T-cell (primary cell): Measurements from ENCODE around the gene KIAA1217. TPM values are rescaled to one million over a fixed set of nuclear protein-coding genes. Genes with fewer than 3 reads are reported as not detected.

ENCODE experiments used
- ATAC-seq, 4 experiments: fragments of 200-7000 bp in 3 of 4; fragments of 150-1000 bp in 1 of 4; cut with Tn5 transposase; replicated peaks in 1 of 4; 1 replicate in 3 of 4; 2 replicates in 1 of 4; pipeline ENCODE4 v1.10.0; 2021; ENCODE audit warnings: moderate library complexity in 3 of 4, mild to moderate bottlenecking in 2 of 4, moderate number of reproducible peaks in 1 of 4
- CTCF ChIA-PET, 2 donors: fragments of 300-600 bp; sonication (Branson Sonifier 250); formaldehyde crosslinking; loops; one replicate each; lab custom pipeline; 2022; ENCODE audit warnings: antibody characterized with exemption in 2 of 2; lab: Charles Lee
- POLR2A ChIA-PET, 2 donors: fragments of 300-600 bp; sonication (Branson Sonifier 250); formaldehyde crosslinking; loops; one replicate each; lab custom pipeline; 2022; ENCODE audit warnings: antibody characterized with exemption in 2 of 2; lab: Charles Lee
- DNase-seq, 35 experiments: peaks; one replicate each; pipeline versions ENCODE4 v3.0.0 to v3.0.0-alpha.2; 2013 to 2023
- H3K27ac ChIP-seq: one replicate; pipeline ENCODE4 v1.5.1; 2013; ENCODE audit warnings: low read length
- H3K27me3 ChIP-seq, 2 experiments: replicated peaks in 1 of 2; 1 replicate in 1 of 2; 2 replicates in 1 of 2; pipeline versions ENCODE4 v1.6.1 to v1.7.0; 2013; ENCODE audit warnings: low read length in 1 of 2, mixed read lengths in 1 of 2; ENCODE audit not compliant: control insufficient read depth in 2 of 2, insufficient read depth in 2 of 2; ENCODE audit errors: extremely low read depth in 1 of 2
- H3K36me3 ChIP-seq, 2 donors: 1 replicate in 1 of 2; 2 replicates in 1 of 2; pipeline versions ENCODE4 v1.6.1 to v1.7.0; 2013; ENCODE audit warnings: low read length in 1 of 2; ENCODE audit not compliant: control insufficient read depth in 2 of 2, insufficient read depth in 1 of 2; ENCODE audit errors: extremely low read depth in 1 of 2
- H3K4me1 ChIP-seq, 2 experiments: 1 replicate in 1 of 2; 2 replicates in 1 of 2; pipeline versions ENCODE4 v1.6.1 to v1.7.0; 2013; ENCODE audit warnings: low read length in 2 of 2, mixed read lengths in 1 of 2; ENCODE audit not compliant: insufficient read depth in 2 of 2, control insufficient read depth in 1 of 2; ENCODE audit errors: extremely low read depth in 1 of 2
- H3K4me3 ChIP-seq, 2 donors: 1 replicate in 1 of 2; 2 replicates in 1 of 2; pipeline versions ENCODE4 v1.5.1 to v1.7.0; 2013; ENCODE audit warnings: mild to moderate bottlenecking in 2 of 2, low read length in 1 of 2, moderate library complexity in 1 of 2; ENCODE audit not compliant: control insufficient read depth in 1 of 2; ENCODE audit errors: extremely low read depth in 1 of 2
- H3K9me3 ChIP-seq: 2 replicates; pipeline ENCODE4 v1.7.0; 2013
- H3K27ac Mint-ChIP-seq, 2 donors: one replicate each; pipeline ENCODE4 v1.8.0; 2020 to 2021; ENCODE audit warnings: mild to moderate bottlenecking in 2 of 2, mixed read lengths in 2 of 2
- H3K27me3 Mint-ChIP-seq, 2 donors: one replicate each; pipeline ENCODE4 v1.8.0; 2021 to 2022; ENCODE audit warnings: mixed read lengths in 2 of 2
- H3K36me3 Mint-ChIP-seq: one replicate; pipeline ENCODE4 v1.8.0; 2021; ENCODE audit warnings: mixed read lengths
- H3K4me1 Mint-ChIP-seq, 3 donors: one replicate each; pipeline ENCODE4 v1.8.0; 2020 to 2022; ENCODE audit warnings: mixed read lengths in 3 of 3, mild to moderate bottlenecking in 1 of 3
- H3K4me3 Mint-ChIP-seq, 3 donors: one replicate each; pipeline ENCODE4 v1.8.0; 2020 to 2022; ENCODE audit warnings: mild to moderate bottlenecking in 3 of 3, mixed read lengths in 3 of 3, moderate library complexity in 3 of 3
- H3K9me3 Mint-ChIP-seq, 3 donors: one replicate each; pipeline ENCODE4 v1.8.0; 2020 to 2022; ENCODE audit warnings: mixed read lengths in 3 of 3
- WGBS: methylation state at CpG from one replicate; pipeline ENCODE4 v1.1.5; 2013; ENCODE audit warnings: missing lambda C conversion rate; ENCODE audit not compliant: insufficient coverage; 5-methylcytosine and 5-hydroxymethylcytosine counted together
- total RNA-seq, 35 experiments: library from RNA in 6 of 35; stranded (reverse) in 6 of 35; fragments of 120-200 nt in 1 of 35; gene quantifications; one replicate each; pipeline versions ENCODE4 v1.2.1 to v1.2.4 and lab custom pipeline; 2013 to 2026

KIAA1217 gene
- total RNA-seq, 5 donors from 2014 or later (not counting 1 experiment from before 2014, with no cell fraction given): 0.12 to 1.2 (median 0.66) TPM; not detected in 1

DNA sequence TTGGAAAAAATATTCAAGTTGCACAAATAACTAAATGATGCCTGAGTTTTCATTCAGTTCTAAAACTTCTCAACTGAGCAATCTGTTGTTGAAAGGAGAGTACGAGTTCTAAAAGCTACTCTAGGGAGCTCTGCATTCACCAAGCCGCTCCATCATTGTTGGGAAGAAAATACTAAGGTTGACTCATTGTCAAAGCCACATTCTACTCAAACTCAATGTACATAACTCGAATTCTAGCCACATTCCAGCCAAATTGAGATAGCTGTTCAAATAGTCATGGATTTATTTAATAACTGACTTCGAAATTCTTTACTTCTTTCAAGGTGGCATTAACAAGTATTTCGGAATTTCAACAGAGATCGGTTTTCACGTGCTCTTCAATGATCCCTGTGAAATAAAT is 63.4 kb downstream of the KIAA1217 start:
- H3K27ac ChIP-seq: no peak overlapping the region
- POLR2A ChIA-PET: no interaction called here
- Mint-ChIP-seq H3K36me3 (no peaks in the 10 kb centered on the region), H3K27ac (no peak overlapping the region), H3K9me3 (peaks cover 0 to 2% (median 0%) of the 10 kb centered on the region in 3 donors), H3K27me3 (no peaks in the 10 kb centered on the region), H3K4me1 (no peaks in the 10 kb centered on the region), H3K4me3 (no peak overlapping the region)
- no peak for DNase-seq
- no peaks in the 10 kb centered on the region for H3K4me1 ChIP-seq
- no peaks in the 10 kb centered on the region for H3K36me3 ChIP-seq
- ATAC-seq: no peak
- CTCF ChIA-PET: no interaction called here
- WGBS: no CpG with 5 or more reads among the region's 7 CpGs
- H3K4me3 ChIP-seq: no peak overlapping the region
- no peaks in the 10 kb centered on the region for H3K27me3 ChIP-seq
- H3K9me3 ChIP-seq: no peaks in the 10 kb centered on the region

GRCh38 chr10:24277277-24277676 is 68.3 kb downstream of the KIAA1217 start:
- Histone ChIP-seq H3K27ac (no peak overlapping the region), H3K36me3 (no peaks in the 10 kb centered on the region), H3K4me1 (no peaks in the 10 kb centered on the region), H3K4me3 (no peak overlapping the region), H3K27me3 (no peaks in the 10 kb centered on the region), H3K9me3 (no peaks in the 10 kb centered on the region)
- H3K36me3 Mint-ChIP-seq: no peaks in the 10 kb centered on the region
- ATAC-seq (no peak), DNase-seq (no peak)
- no peaks in the 10 kb centered on the region for H3K27me3 Mint-ChIP-seq
- peaks cover 6 to 9% (median 7%) of the 10 kb centered on the region in 3 donors for H3K9me3 Mint-ChIP-seq
- ChIA-PET POLR2A (no interaction called here), CTCF (no interaction called here)
- H3K27ac Mint-ChIP-seq: no peak overlapping the region
- no peaks in the 10 kb centered on the region for H3K4me1 Mint-ChIP-seq
- H3K4me3 Mint-ChIP-seq: no peak overlapping the region
- WGBS: no CpG with 5 or more reads among the region's 3 CpGs

DNA sequence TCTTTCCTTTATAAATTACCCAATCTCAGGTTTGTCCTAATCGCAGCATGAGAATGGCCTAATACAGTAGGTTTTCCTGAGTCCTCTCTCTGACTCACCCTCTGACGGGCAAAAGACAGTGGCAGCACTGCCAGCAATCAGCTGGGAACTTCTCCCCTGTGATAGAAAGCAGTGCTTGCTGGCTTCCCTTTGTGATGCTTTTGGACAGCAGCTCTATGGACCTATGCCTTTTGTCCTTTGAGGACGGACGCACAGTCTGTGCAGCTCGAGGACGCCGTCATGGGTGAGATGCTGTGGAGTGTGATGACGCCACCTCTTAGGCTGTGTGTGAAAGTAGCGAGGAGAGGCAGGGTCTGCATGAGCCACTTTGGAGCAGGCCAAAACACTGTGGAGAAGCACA is 68.8 kb downstream of the KIAA1217 start:
- Mint-ChIP-seq H3K4me3 (no peak overlapping the region), H3K4me1 (no peaks in the 10 kb centered on the region), H3K27ac (no peak overlapping the region), H3K9me3 (peaks cover 9 to 13% (median 11%) of the 10 kb centered on the region in 3 donors), H3K27me3 (no peaks in the 10 kb centered on the region), H3K36me3 (no peaks in the 10 kb centered on the region)
- Histone ChIP-seq H3K4me3 (no peak overlapping the region), H3K27ac (no peak overlapping the region), H3K36me3 (no peaks in the 10 kb centered on the region), H3K27me3 (no peaks in the 10 kb centered on the region), H3K4me1 (no peaks in the 10 kb centered on the region), H3K9me3 (no peaks in the 10 kb centered on the region)
- DNase-seq (no peak), ATAC-seq (no peak)
- ChIA-PET POLR2A (no interaction called here), CTCF (no interaction called here)
- 89% methylated on average over 9 of the region's 9 CpGs for WGBS

GRCh38 chr10:24278176-24278889 is 69.4 kb downstream of the KIAA1217 start:
- no peak overlapping the region for H3K4me3 ChIP-seq
- WGBS: 77% methylated on average over 3 of the region's 5 CpGs
- Mint-ChIP-seq H3K4me3 (no peak overlapping the region), H3K27me3 (no peaks in the 10 kb centered on the region), H3K9me3 (peaks cover 11 to 13% (median 11%) of the 10 kb centered on the region in 3 donors), H3K4me1 (no peaks in the 10 kb centered on the region), H3K36me3 (no peaks in the 10 kb centered on the region), H3K27ac (no peak overlapping the region)
- no peak for DNase-seq
- H3K4me1 ChIP-seq: no peaks in the 10 kb centered on the region
- H3K27ac ChIP-seq: no peak overlapping the region
- no peak for ATAC-seq
- no peaks in the 10 kb centered on the region for H3K9me3 ChIP-seq
- ChIA-PET POLR2A (no interaction called here), CTCF (no interaction called here)
- no peaks in the 10 kb centered on the region for H3K27me3 ChIP-seq
- no peaks in the 10 kb centered on the region for H3K36me3 ChIP-seq

DNA sequence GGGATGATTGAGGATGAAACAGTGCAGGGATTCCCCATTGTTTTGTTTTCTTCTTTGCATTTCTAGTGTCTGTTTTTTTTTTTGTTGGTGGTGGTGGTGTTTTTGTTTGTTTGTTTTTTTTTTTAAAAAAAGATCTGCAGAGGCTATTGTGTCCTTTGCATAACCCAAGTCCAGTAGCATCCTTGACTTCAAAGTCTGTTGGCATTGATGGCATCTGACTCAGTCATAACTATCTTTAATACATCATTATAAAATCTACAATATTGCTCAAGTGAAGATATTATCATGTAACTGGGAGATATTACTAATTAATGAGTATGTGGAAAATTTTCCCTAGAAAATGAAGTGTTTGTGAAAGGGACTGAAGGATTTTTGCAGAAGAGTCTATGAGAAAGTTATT is 70.2 kb downstream of the KIAA1217 start:
- Histone ChIP-seq H3K27ac (no peak overlapping the region), H3K4me1 (no peaks in the 10 kb centered on the region), H3K36me3 (no peaks in the 10 kb centered on the region), H3K9me3 (no peaks in the 10 kb centered on the region), H3K4me3 (no peak overlapping the region), H3K27me3 (no peaks in the 10 kb centered on the region)
- ATAC-seq (no peak), DNase-seq (no peak)
- Mint-ChIP-seq H3K4me3 (no peak overlapping the region), H3K36me3 (no peaks in the 10 kb centered on the region), H3K27ac (no peak overlapping the region), H3K27me3 (no peaks in the 10 kb centered on the region), H3K4me1 (no peaks in the 10 kb centered on the region), H3K9me3 (peaks cover 11 to 13% (median 11%) of the 10 kb centered on the region in 3 donors)
- ChIA-PET CTCF (no interaction called here), POLR2A (no interaction called here)

DNA sequence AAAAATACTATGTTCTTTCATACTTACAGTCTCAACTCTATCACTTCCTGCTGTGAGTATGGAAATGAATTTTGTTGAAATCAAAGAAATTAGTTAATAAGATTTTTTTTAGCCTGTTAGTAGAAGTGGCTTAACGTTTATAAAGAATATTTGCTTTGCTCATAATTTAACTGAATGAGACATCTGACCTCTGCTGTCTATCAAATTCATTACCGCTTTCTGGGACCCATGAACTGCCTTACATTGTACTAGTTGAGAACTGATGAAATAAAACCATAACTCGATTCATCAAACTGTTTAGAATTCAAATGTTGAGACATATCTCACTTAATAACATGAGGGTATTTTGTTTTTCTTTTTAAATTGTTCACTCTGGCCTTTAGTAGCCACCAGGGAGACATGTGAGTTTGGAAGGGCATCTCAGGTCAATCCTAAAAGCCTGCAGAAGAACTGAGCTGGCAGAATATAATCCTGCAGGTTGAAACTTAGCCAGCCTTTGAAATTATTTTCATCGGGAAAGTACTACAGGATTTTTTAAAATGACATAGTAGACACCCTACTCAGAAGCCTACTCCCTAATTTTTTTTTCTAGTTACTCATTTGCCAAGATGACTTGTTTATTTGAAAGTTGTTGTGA is 78.7 kb downstream of the KIAA1217 start:
- Histone ChIP-seq H3K27me3 (no peaks in the 10 kb centered on the region), H3K36me3 (no peaks in the 10 kb centered on the region), H3K4me1 (no peaks in the 10 kb centered on the region), H3K9me3 (no peaks in the 10 kb centered on the region), H3K4me3 (no peak overlapping the region), H3K27ac (no peak overlapping the region)
- no peak for DNase-seq
- CTCF ChIA-PET: no interaction called here
- no peak for ATAC-seq
- H3K27me3 Mint-ChIP-seq: peaks cover 4 to 10% of the 10 kb centered on the region in 2 donors
- H3K9me3 Mint-ChIP-seq: peaks cover 5 to 14% (median 11%) of the 10 kb centered on the region in 3 donors
- no peaks in the 10 kb centered on the region for H3K4me1 Mint-ChIP-seq
- no peak overlapping the region for H3K27ac Mint-ChIP-seq
- WGBS: no CpG with 5 or more reads among the region's 4 CpGs
- no peak overlapping the region for H3K4me3 Mint-ChIP-seq
- H3K36me3 Mint-ChIP-seq: no peaks in the 10 kb centered on the region
- POLR2A ChIA-PET: no interaction called here
